HG03095 (cell line): ENCODE data around the gene TMEFF2.
"Not testable (repeated sequence)": the region's sequence is repeated elsewhere in the genome, so short reads cannot be mapped to it uniquely, and the experiment has no call there.

Source experiments
- ATAC-seq: cut with Tn5 transposase; IDR thresholded peaks from one replicate; pipeline ENCODE4 v1.9.1; 2021; ENCODE audit warnings: moderate library complexity; ENCODE audit not compliant: unreplicated experiment

Gene TMEFF2

DNA sequence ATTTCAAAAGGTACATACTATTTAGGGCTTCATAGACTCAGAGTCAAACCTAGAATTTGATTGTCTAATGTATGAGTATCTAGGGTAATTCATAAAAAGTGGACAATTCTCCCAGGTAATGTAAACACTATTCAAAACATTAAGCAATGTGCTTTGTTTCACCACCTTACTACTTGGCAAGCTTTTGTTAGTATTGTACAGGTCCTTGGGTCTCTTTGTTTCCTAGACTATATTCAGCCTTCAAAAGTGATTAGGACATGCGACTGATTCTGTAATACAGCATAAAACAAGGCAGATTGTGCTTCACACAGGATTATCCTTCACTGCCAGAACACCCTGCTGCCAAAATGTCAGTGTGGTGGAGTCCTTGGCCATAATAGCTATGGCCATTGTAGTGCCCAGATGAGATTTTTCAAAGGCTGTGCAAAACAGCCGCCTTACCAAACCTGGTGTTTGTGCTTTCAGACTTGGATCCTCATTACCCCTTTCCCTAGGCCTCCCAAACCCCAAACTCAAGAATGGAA is 257.8 kb downstream of the TMEFF2 start:
- ATAC-seq, result no peak

DNA sequence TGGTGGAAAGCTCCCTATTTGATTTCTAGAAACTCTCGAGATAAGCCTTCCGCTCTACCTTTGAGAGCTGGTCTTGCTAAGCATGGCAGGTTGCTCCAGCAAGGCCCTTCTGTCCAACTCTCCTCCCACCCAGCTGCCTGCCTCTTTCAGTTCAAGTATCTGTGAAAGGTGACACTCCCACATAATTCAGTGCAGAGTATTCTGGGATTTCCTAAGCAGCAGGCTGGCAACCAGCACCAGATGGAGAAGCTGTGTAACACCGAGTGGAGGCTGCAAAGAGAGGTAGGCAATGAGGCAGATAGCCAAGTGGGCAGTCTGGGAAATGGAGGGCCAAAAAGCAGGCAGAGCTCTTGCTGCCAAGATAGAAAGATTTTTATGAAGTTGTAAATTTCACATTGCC is 259.5 kb downstream of the TMEFF2 start:
- ATAC-seq, result no peak

DNA sequence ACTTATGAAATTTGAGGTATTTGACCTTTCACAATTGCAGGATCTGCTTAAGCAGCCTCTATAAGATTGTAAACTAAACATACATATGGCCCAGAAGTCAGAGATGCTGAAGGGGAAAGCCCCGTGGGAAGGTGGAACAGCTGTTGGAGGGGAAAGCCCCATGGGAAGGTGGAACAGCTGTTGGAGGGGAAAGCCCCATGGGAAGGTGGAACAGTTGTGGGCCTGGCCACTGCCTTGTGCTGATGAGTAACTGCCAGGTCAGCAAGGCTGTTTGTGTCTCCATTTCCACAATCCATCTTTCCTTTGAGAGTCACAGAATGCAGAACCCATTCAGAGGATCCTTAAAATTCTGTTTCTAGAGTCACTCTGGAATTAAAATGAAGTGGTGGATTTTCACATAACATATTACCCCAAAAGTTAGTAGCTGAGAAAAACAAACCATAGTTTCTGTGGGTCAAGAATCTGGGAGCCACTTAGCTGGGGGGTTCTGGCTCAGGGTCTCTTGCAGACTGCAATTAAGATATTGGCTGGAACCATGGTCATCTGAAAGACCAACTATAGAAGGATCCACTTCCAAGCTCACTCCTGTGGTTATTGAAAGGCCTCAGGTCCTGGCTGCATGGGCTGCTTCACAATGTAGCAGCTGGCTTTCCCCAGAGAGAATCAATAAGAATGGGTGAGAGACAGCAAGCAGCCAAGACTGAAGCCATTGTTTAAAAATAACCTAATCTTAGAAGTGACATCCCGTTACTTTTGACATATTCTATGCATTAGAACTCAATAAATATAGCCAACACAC is 261.2 kb downstream of the TMEFF2 start:
- peak; percentile 98 for ATAC-seq

DNA sequence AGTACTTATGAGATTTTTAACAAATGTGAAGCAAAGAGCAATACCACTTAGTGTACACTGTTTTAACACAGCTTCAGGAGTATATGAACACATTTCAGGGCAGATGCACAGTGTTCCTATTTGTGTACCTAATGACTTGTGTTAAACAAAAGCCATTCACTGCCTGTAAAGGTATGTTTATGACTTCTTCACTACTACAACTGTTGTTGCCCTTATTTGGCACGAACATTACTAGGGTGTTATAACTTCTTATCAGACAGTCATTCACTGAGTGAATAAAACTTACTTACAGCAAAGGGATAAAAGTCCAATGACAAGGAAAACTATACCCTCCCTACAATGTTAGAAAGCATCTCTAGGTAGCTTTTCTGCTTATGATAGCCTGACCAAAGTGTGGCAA is 262.4 kb downstream of the TMEFF2 start:
- no peak for ATAC-seq

DNA sequence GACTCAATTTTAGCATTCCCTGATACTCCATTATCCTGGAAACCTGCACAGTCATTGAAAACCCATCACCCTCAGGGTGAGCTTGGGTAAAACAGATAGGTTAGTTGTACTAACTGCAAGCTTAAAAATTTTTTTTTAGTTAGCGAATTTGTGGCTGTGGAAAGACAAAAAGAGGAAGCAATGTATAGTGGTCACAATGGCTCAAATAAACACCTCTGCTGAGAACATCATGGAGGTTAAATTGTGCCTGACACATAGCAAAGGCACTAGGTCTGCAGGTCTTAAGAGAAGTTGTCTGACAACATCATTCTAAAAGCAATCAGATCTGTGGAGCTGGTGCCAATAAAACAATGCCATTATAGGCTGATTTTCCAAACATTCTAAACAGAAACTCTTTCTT is 263.4 kb downstream of the TMEFF2 start:
- ATAC-seq, result no peak

DNA sequence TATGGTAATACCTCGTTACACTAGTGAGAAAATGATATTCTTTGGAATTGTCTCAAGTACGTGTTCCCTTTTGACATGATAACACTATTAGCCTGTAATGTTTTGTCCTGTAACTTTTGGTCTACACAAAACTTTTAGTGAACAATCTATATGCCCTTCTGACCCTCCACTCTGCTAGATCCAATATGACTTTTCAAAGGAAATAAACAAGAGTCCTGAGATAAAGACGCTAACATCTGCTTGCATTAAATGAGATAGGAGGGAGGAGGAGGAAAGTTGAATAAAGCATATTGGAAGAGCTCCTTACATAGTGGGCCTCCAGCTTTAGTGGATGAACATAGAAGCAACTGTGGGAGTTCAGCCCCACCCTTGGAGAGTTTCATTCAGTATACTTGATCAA is 264.5 kb downstream of the TMEFF2 start:
- no peak for ATAC-seq

DNA sequence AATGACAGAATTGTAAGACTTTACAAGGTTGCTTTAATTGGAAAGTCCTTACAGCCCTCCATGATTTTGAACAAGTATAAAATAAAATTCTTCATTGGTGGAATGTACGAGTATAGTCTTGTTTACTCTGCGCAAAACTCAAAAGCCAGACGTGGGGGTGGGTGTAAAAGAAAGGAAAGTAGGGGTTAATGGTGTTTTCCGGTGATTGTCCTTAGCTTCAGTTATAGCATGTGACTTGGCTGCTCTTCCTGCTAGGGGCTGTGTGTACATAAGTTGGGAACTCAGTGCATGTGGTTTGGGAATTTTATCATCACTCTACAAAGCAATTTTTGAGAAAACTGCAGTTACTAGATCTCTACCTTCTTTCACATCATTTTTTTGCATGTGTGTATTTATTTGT is 265.4 kb downstream of the TMEFF2 start:
- ATAC-seq, result no peak

DNA sequence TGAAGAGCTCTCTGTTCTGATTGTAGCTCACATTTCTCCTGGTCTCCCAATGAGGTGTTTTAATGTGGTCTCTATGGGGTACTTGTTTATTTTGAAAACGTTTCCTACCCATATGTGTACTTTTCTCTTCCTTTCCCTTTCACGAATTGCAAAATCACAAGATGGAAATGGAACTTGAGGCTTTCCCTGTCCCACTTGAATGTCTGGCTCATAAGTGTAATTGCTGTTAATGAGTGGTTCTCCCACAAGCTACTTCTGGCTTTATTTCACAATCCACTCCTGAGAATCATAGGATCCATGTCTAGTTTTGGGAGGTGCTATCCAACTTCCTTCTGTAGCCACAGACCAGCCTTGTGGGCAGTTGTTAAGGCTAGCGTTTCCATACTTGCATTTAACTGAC is 266.7 kb downstream of the TMEFF2 start:
- ATAC-seq, result no peak

DNA sequence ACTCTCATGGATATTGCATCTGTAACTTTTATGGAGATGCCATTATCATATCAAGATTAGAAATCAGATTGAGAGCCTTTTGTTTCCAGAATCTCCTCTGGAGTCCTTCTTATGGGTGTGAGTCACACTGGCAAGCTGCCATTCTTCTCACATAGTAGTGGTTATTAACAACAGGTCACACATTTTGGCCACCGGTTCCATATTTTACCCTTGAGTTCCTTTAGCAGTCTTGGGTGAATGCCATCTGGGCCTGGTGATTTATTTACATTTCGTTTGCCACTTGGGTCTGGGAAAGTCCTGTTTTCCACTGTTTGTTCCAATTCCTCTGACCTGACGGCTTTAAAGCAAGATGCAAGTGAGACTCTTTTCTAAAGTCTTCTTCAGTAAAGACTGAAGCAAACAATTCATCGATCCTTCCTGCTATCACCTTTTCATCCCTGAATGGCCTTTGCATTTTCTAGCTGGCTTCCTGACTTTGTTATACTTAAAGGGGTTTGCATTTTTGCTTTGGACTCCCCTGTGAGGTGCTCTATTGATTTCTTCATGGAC is 267.3 kb downstream of the TMEFF2 start:
- ATAC-seq, result no peak

DNA sequence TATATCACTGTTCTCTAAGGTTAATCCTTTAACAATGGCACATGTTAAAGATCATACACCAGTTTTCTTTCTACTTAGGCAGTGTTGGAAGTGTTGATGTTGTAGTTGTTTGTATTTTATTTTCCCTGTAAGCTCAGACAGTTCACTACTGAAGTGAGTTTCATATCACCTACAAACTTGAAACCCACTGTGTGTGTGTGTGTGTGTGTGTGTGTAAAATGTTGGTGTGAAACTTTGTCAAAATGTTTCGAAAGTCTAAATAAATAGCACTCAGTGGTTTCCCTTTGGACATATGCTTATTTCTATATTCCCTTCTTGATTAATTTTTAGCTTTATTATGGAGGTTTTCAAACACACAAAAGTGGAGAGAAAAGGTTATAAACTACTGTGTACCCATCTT is 268.1 kb downstream of the TMEFF2 start:
- no peak for ATAC-seq

DNA sequence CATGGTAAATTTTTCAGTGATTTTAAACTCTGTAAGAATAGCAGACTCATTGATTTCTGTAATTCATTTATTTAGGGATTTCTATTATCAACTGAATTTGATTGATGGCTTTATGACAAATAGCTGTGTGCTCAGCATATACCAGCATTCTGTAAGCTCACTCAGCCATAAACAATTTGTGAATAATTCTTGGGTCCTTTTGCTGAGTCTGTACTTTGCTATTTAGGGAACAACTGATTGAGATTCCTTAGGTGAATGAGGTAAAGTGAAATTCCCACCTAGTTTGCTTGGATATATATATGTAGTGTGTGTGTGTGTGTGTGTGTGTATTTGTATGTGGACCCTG is 271.1 kb downstream of the TMEFF2 start:
- ATAC-seq, result no peak

DNA sequence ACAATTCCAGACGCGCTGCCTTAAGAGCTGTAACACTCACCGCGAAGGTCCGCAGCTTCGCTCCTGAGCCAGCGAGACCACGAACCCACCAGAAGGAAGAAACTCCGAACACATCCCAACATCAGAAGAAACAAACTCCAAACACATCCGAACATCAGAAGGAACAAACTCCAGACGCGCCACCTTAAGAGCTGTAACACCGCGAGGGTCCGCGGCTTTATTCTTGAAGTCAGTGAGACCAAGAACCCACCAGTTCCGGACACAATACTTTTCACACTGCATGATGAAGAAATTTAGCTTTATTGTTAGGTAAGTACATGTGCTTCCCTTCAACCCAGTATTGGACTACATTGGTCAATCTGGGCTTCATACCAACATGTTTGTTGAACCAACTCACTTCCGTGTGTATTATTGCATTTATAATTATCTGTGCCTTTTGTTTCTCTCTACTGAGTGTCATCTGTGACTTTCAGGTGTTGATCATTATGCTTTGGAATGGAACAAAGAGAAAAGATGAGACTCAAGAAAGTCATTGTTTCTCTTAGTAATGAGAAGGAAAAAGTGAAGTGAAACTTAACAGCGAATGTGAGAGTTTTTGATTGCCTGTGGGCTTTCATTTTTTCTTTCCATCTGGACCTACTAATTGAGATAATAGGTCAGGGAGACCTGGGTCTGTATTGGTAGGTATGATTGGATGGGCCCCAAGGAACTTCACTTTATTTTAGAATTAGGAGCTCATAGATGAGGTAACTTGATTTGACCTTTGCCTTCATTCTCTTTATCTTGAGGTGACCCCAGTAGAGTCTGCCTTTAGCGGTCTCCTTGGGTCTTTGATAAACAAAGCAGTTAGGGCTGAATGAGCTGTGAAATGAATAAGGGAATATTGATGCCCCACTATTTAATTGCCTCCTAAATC is 271.7 kb downstream of the TMEFF2 start:
- ATAC-seq, result peak; percentile 99

DNA sequence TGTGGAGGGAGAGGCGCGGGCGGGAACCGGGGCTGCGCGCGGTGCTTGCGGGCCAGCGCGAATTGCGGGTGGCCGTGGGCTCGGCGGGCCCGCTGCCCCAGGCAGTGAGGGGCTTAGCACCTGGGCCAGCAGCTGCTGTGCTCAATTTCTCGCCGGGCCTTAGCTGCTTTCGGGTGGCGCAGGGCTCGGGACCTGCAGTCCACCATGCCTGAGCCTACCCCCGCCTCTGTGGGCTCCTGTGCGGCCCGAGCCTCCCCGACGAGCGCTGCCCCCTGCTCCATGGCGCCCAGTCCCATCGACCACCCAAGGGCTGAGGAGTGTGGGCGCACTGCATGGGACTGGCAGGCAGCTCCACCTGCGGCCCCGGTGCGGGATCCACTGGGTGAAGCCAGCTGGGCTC is 273.1 kb downstream of the TMEFF2 start:
- not testable (repeated sequence) for ATAC-seq

DNA sequence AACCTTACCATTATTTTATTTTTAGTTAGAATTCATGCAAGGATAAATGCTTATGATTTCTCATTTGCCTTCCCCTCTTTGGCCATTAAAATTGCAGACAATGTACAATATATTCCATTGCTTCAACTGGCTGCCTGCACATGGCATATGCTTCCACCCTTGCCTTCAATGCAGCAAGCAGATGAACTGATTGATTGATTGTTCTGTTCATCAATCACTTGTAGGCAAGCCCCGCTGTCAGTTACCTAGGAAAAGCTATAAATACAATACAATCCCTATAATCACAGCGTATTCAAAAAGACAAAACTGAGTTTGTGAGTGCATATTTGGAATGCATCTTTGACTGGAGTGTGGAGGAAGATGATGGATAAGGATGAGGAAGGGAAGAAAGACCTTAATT is 274.2 kb downstream of the TMEFF2 start:
- ATAC-seq, result no peak

DNA sequence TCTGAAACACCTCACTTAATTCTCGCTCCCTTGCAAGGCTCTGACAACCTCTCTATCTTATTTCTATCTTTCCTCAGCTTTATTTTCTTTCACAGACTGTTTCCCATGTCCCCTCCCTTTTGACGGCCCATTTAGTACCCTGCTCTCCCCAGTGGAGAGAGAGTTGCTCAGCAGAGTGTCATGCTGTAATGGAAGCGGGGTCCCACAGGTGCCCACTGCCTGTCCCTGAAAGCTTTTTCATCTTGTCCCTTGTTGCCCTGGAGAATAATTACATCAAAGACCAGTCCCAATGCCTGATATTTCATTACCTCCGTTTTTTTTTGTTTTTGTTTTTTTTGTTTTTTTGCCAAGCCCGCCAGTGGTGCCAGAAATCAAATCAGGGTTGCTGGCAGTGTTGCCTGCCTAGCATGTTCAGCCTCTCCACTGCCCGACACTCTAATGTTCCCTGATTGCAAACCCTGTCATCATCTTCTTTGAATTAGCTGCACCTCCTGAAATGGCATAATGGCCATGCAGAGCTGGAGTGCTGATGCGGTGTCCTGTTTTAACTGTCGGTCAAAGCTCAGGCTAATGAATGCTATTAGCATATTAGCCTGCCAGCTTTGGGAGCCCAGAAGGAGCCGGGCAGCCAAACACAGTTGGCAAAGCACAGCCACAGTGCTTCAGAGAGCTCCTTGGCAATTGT is 276.6 kb downstream of the TMEFF2 start:
- no peak for ATAC-seq

DNA sequence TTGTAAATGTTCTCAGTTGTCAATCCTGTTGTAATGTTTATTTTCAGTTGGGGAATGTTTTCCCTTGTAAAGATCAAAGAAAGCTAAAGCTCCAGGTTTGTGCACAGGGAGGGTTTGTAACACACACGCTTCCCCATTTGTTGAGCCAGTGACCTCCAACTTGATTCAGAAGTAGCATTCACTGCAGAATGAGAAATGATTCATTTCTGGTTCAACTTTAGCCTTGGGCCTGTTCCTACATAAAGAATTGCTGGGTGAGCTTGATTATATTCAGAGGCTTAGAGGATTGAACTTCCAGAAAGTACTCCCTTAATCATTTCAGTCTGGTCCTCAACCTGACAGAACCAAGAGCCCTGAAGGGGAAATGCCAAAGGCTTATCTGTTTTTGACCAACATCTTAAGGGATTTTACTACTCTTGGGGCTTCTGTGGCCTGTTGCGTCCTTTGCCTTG is 277.3 kb downstream of the TMEFF2 start:
- ATAC-seq, result no peak

DNA sequence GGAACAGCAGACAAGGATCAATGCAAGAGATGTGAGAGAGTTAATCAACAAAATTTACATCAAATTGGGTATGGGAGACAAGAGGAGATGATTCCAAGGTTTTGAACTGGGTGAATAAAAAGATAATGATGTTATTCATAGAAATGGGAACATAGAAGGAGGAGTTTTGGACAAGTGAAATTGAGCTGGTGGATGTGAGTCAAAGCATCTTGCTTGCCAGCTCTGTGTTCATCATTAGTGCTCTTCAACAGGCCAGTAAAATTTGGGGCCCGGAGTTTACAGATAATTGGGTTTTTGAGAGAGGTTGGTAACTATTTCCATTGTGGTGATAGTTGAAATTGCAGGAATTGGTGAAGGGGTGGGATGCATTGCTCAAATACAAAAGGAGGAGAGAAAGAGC is 277.9 kb downstream of the TMEFF2 start:
- ATAC-seq, result no peak

DNA sequence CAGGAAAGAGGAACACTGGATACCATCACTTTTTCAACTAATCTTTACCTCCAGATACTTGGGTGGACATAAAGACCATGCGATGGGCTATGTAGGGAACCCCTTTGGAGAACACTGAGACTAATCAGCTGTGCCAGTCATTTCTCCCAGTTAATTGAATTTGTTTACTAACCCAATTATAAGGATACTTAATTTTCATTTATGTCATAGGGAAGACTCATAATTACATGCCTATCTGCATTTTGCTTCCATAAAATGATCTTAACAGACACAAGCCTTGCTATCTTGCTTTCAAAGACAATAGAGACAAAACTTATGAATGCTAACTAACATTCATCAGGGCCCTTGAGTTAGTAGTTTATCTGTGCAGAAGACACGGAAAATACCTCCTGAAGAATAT is 279.0 kb downstream of the TMEFF2 start:
- no peak for ATAC-seq

DNA sequence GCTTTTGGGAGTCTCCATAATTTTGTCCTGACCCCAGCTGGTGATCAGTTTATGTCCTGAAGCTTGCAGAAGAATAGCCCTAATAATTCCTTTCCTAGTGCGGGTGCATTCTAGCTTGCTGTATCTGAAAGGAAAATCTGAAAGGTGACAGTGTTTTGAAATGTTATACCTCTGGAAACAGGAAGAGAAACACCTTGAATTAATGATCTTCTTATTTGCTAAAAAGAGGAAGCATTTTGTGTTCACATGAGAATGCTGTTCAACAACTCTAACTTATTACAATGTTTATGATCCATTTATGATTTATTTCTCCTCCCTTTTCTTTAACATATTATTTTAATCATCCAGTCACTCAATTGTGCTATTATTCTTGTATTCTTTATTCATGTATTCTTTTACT is 280.9 kb downstream of the TMEFF2 start:
- ATAC-seq, result no peak

DNA sequence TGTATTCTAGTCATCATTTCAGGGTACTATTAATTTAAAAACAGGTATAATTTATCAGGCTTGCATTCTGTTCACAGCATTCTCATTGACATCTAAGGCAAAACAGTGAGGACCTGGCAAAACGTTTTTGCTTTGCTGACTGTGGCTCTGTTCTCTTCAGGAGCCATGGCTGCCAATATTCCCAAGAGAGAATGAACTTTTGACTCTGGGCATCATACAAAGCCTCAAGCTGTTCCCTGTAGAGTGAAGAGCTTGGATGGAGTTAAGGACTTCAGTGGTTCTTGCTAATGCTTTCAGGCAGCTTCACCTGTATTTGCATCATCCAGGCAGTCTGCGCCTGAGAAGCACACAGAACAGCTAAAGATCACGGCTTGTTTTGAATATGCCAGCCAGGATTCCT is 282.0 kb downstream of the TMEFF2 start:
- no peak for ATAC-seq

DNA sequence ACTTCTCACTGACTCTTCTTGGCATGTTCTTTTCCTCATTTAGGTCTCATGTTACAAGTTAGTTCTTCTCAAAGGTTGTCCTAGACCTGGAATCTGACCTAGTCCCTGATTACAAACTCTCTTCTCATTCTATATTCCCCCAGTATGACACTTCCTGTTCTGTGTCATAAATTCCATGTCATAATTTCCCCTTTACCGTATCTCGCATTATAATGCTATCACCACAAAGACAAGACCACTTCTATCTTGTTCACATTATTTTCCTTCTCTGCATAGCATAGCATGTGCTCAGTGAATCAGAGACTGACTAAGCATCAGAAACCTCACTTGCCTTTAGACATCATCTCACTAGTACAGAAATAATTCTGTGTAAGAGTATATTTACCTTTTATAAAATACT is 284.2 kb downstream of the TMEFF2 start:
- ATAC-seq, result no peak
